Activated naive CD4-positive, alpha-beta T cell (primary cell): ENCODE measurements around the gene SMC5.
"Not testable (repeated sequence)": the region's sequence is repeated elsewhere in the genome, so short reads cannot be mapped to it uniquely, and the experiment has no call there.

Experiments
- DNase-seq, 4 experiments: peaks; one replicate each; lab custom pipeline; 2025; lab: John Stamatoyannopoulos, UW

The SMC5 gene

DNA sequence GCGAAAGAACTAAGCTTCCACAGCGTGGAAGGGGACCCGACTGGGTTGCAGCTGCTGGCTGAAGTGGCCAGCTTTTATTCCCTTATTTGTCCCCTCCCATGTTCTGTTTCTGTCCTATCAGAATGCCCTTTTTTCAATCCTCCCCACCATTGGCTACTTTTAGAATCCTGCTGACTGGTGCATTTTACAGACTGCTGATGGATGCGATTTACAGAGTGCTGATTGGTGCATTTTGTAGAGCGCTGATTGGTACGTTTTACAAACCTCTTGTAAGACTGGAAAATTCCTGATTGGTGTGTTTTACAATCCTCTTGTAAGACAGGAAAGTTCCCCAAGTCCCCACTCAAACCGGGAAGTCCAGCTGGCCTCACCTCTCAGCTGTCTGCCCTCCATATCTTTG, 105.0 kb downstream of the SMC5 start:
- no peak for DNase-seq

DNA sequence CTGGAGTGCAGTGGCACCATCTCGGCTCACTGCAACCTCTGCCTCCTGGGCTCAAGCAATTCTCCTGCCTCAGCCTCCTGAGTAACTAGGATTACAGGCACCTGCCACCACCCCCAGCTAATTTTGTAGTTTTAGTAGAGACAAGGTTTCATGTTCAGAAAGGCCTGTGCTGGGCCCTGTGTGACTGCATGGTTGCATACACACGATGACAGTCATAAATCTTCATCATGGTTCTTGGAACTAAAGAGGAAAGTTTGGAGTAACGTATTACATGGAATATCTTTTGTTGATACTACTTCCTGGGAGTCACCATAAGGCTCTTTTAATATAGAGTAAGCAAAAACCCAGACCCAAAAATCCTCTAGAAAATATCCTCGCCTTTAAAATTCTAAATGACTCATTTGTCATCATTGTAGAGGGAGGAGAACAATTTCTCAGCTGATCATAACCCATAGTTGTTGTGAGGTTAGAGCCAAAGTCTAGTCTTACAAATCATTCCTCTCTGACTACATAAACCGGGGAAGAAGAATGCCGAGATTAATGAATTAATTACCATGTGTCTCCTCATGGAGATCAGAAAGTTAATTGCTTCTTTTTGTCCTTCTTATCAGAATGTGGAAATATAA, 108.6 kb downstream of the SMC5 start:
- no peak for DNase-seq

DNA sequence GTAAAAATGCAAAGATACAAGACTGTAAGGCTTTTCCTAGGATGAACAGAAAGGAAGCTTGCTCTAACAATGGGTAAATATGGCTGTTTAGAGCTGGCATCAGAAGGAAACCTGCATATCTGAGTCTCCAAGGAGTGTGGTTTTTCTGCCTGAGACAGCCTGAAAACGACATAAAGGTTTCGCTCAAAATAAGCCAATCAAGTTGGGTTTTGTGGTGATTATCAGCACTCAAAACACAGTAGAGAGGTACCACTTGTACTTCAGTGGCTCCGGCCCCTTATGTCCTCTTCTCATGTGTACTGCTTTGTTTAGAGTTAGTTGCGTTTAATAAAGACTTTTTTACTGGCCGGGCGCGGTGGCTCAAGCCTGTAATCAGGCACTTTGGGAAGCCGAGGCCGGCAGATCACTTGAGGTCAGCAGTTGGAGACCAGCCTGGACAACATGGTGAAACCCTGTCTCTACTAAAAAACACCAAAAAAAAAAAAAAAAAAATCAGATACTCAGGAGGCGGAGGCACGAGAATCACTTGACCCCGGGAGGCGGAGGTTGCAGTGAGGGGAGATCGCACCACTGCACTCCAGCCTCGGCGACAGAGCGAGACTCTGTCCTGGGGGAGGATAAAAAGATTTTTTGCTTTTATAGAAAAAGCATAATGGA, 116.3 kb downstream of the SMC5 start:
- no peak for DNase-seq

DNA sequence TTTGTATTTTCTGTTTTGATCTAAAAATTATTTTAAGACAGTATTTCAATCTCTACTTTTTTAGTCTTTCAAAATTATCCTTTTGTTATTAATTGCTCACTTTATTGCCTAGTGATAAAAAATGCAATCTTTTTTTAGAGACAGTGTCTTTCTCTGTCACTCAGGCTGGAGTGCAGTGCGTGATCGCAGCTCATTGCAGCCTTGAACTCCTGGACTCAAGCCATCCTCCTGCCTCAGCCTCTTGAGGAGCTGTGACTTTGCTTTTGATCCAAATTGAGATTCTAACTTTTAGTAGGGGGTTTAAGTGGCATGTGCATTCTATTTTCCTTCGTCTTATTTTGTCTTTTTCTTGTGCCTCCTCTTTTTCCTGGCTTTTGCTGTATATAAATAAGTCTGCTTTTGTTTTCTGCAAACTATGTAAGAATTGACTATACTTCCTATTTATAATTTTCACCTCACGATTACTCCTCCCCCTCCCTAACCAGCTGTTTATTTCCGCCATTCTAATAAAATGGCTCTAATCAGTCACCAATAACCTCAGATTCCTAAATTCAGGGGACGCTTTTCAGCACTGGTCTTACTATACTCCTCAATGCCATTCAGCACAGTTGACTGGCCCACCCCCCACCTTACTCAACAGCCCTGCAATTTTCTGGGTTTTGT, 123.4 kb downstream of the SMC5 start:
- DNase-seq, result no peak

DNA sequence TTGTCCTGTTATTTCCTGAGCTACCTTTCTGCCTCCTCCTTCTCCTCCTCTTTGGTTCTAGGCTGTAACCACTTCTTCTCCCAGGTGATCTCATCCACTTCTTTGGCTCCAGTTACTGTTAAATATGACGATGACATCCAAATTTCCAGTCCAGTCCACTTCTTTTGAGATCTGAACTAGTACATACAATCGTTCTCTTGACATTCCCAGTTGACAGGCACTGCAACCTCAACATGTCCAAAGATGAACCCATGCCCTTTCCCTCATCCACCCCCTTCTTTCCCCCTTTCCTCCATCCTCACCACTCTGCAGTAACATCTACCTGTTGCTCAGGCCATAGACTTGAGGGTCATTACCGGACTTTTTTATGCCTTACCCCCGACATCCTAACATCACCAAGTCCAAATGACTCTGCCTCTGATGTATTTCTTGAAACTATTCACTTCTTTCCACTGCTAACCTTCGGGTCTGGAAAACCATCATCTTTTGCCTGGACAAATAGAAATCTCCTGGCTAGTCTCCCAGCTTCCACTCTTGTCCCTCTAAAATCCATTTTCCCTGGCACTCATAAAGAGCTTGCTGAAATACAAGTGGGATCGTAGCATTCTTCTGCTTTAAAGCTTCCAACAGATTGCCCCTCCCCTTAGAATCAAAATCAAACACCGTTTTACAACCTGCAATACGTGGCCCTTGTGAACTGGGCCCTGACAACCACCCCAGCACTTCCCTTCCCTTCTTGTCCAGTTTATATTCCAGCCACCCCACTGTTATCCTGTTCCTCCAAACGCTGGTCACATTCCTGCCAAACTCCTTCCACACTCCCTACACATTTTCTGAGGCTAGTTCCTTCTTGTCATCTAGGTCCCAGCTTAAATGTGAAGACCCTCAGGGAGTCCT, 124.2 kb downstream of the SMC5 start:
- no peak for DNase-seq

DNA sequence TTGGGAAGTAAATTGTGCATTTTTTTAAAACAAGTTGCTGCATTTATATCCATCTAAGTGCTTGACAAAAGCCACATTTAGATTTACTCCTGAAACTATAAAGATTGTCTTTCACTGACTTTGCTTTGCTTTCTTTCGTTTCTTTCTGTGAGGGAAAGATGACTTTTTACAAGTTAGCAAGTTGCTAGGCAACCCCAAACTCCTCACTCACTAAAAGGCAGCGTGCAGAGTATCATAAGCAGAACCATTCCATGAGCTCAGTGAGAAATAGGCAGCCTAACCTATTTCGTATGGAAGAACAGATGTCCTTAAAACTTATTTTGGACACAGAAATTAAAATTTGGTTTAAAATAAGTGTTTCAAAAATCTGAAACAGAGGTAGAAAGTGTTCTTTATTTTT, 126.6 kb downstream of the SMC5 start:
- no peak for DNase-seq

DNA sequence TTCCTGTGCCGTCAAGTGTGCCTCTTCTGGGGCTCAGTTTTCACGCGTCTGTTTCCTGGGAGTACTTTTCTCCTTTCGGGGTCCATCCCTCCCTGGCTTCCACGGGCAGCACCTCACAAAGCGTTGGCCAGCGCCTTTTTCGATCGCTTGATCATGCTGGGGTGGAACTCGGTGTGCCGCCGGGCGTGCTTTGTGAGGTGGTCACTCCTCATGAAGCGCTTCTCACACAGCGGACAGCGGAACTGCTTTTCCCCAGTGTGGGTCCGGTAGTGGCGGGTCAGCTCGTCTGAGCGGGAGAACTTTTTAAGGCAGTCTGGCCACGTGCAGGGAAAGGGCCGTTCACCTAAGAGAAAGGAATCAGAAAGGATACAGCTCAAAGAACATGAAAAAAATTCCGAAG, 128.9 kb downstream of the SMC5 start:
- DNase-seq, result no peak

DNA sequence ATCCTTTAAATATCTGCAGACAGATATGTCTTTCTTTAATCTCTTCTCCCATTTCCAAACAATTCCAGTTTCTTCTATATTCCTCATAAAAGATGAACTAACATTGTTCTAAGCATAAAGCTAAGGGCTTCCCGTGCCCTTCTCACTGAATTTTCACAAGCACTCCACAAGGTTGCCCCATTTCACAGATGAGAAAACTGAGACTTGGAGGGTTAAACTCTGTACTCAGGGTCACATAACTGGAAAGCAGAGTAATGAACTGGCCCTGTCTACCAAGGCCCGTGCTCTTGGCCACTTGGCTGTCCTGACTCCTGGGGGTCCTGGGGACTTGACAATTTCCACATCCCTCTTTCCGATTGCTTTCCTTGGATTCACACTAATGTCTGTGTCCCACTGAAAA, 130.4 kb downstream of the SMC5 start:
- DNase-seq, result no peak

DNA sequence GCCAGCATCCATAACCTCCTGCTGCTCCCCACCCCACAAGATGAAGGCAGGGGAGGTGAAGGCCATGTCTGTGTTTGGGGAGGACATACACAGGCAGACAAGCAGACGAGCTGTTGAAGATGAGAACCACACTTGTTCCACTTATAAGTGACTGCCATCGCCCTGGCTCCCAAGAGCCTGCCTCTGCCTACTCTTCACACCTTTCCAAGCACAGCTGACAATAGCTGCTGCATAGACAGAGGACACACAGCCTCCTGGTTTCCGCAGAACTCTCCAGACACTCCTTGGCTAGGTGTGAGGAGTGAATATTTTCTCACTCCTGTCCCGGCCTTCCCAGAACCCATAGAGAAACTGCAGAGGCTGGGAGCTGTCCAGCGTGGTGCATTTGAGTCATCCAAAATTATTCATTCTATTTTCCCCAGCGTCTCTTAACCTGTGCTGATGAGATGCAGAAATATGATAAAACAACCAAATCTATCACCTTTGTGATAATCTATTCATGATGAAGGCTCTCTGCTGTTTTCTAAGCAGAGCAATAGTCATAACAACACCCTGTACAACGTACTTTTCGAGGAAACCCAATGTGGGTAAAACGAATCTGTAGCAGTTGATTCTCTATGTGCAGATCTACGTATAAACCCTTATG, 131.0 kb downstream of the SMC5 start:
- no peak for DNase-seq

DNA sequence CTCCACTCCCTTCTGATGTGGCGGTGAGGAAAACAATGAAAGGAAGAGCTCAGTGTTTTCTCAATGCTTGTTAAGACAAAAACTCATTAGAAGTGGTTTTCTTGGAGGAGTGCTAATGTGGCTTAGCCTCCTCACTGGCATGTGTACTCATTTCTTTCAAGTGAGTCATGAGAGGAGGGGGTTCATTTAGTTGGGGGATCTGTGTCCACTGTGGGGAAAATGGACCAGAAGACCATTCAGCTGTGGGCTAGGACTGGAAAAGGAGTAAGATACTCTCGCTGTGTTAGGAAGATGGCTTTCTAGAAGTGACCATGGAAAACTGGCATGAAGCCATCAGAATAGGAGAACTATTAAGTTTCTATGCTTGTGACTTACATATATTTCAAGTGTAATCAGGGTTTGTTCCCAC, 132.2 kb downstream of the SMC5 start:
- no peak for DNase-seq

DNA sequence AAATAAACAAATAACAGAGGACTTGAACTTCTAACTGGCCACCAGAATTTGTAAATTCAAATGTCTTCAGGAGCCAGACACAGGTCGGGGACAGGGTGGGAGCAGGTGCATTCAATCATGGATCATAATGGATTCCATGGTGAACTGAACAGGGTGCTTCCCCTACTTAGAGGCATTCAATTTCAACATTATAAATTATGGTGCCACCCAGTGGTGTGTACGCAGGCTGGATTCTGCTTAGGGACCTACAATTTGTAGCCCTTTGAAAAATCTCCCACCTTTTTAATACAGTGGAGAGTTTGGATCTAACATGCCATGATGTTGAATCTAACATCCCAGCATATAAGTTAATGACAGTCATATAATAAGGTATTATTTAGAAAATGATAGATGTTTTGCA, 133.4 kb downstream of the SMC5 start:
- no peak for DNase-seq

DNA sequence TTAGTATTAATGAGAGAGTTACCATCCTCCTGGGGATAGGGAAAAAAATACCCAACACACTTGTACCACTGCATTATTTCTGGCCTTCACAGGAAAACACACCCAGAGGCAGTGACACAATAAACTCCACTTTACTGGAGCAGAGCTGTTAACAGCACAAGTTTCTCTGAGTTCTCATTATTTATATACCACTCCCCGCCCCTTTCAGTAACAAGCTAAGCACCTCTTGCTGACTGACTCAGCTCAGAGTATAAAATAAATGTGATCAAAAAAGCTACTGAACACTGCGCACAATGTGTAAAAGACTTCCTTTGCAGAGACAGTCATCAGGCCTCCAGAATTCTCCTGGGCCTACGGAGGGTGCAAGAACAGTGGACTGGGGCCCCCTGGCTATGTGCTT, 134.1 kb downstream of the SMC5 start:
- no peak for DNase-seq

DNA sequence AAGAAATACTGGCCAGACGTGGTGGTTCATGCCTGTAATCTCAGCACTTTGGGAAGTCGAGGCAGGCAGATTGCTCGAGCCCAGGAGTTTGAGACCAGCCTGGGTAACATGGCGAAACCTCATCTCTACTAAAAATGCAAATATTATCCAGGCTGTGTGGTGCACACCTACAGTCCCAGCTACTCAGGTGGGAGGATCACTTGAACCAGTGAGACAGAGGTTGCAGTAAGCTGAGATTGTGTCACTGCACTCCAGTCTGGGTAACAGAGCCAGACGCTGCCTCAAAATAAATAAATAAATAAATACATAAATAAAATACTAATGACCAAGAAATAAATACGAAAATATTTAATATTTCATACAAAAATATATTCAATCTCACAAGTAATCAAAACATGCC, 136.9 kb downstream of the SMC5 start:
- DNase-seq, result no peak

DNA sequence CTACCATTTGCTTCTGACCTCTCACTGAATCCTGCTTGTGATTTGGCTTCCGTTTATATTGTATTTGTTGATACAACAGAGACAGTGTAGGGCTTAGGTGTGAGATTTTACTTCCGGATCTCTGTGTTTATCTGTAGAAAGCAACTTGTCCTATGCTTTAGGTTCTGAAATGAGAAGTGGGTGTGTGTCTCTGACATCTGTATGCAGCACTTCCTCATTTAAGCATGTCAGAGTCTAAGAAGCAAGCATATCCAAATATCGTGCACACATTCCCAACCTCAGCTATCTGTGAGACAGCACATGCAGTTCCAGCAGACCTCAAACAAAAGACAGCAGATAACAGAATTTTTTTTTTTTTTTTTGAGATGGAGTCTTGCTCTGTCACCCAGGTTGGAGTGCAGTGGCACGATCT, 139.4 kb downstream of the SMC5 start:
- DNase-seq, result no peak

DNA sequence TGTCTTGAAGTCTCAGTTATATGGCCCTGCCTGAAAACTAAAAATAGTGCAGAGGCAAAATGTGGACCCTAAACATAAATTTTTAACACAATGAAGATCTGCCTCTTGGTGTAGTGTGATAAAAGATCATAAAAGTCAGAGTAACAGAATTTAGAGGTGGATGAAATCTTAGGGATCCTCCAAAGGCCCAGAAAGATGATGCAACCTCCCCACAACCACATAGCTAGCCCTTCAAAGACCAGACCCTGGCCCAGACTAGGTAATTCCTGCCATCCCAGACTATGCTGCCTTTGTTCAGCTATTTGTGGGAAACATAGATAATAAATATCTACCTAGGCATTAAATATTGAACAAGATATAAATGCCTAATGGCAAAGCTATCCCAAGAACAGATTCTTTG, 140.4 kb downstream of the SMC5 start:
- DNase-seq, result no peak

DNA sequence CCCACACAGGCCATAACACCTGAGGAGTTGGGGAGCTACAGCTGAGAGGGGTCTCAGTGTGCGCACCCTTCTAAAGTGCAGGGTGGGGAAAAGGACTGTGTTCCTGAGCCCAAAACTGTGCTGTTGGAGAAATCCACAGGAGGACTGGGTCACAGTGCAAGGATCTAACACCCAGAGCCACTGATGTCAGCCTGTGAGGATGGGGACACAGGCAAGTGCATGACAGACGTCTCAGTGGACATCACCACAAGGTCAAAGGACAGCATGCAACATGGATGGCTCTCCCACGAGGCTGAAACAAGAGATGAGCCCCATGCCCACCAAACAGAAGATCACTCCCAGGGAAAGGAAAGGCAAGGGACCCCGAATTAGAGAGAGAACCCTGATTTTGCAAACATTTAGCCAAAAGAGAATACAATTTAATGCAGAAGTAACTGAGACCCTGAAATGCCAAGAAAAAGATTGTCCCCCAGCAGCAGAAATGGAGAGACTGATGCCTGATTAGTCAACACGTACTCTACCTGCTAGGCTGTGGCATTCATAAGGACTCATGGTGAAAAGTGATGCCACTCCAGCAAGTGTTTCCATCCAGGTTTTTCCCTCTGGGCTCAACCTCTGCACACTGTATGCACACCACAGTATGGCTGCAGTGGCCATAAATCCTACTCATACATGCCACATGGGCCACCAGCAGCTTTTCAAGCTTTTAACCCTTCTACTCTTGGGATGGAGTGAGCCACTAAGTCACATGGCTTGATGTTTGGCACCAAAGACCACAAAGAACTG, 141.5 kb downstream of the SMC5 start:
- no peak for DNase-seq

DNA sequence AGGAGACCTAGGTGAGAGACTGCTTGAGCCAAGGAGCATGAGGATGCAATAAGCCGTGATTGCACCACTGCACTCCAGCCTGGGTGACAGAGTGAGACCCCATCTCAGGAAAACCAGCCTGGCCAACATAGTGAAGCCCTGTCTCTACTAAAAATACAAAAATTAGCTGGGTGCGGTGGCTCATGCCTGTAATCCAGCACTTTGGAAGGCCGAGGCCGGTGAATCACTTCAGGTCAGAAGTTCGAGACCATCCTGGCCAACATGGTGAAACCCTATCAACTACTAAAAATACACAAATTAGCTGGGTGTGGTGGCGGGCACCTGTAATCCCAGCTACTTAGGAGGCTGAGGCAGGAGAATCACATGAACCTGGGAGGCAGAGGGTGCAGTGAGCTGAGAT, 142.5 kb downstream of the SMC5 start:
- not testable (repeated sequence) for DNase-seq

DNA sequence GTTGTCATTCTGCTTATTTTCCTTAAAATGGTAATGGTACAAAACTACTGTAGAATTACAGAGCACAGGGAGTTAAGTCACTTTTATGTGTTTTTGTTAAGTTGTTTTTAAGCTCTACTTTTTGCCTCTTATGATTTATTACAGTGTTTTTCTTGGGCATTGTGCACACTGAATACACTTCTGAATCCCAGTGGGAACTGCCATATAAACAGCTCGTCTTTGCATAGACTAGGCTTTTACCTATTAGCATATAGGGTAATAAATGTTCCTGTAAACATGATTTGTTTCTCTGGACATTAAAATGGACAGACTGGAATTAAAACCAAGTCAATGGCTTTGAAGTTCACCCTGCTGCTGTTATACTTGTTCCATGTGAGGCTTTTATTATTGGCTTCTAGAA, 143.4 kb downstream of the SMC5 start:
- no peak for DNase-seq

DNA sequence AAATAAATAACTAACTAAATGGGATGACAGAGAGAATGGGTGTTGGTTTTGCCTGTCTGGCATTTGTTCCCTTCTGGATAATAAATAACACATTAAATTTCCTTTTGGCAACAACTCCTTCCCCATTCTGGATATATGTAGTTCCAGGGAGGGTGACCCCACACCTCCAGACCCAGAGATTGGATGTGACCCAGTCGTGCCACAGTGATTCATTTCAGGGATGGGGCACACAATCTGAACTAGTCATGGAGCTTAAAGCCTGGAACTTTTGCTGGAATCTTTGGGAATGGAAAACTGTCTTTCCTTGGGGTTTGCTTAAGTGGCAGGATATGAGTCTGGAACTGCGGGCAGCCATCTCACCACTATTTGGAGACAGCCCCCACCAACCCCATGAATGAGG, 144.4 kb downstream of the SMC5 start:
- no peak for DNase-seq

DNA sequence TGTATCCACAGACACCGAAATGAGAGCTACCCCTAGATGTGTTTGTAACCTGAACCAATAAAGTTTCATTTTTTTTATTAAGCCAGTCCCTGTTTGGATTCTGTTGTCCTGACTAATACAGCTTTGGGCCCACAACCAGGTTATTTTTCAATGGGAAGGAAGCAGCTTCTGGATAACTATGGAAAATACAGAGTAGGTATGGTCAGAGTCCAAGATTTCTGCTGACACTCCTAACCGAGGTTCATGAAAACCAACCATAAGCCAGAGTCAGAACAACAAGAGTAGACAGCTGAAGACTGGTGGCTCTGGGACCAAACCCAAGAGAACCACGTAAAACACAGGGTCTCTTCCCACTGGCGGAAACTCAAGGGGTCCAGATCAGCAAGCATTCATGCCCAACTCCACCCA, 144.8 kb downstream of the SMC5 start:
- no peak for DNase-seq

DNA sequence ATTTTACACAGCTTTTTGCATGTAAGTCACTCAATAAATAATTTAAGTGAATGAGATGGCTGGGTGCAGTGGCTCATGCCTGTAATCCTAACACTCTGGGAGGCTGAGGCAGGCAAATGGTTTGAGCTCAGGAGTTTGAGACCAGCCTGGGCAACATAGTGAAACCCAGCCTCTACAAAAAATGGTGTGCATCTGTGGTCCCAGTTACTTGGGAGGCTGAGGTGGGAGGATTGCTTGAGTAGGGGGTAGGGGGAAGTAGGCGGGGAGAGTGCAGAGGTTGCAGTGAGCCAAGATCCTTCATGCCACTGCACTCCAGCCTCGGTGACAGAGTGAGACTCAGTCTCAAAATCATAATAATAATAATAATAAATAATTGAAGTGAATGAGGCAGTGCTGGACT, 145.5 kb downstream of the SMC5 start:
- no peak for DNase-seq
